H9 (cell line): ENCODE results near the gene MRPS26. TPM values are rescaled to one million over a fixed set of nuclear protein-coding genes. Genes with fewer than 3 reads are reported as not detected.
"Not testable (repeated sequence)": the region's sequence is repeated elsewhere in the genome, so short reads cannot be mapped to it uniquely, and the experiment has no call there.

Experiments
- DNase-seq: peaks from one replicate; pipeline ENCODE4 v3.0.0-alpha.2; 2017
- H2AFZ ChIP-seq: one replicate; pipeline ENCODE4 v1.6.1; 2013; ENCODE audit warnings: mild to moderate bottlenecking, low read length, control low read depth, moderate library complexity
- H2AK5ac ChIP-seq: 2 replicates; pipeline ENCODE4 v1.6.1; 2013; ENCODE audit warnings: low read length, control low read depth, mixed read lengths; ENCODE audit not compliant: insufficient read length
- H2BK120ac ChIP-seq: one replicate; pipeline ENCODE4 v1.6.1; 2013; ENCODE audit warnings: low read depth, mild to moderate bottlenecking, low read length, control low read depth, inconsistent platforms; ENCODE audit not compliant: poor library complexity, severe bottlenecking
- H2BK12ac ChIP-seq: 2 replicates; pipeline ENCODE4 v1.6.1; 2013; ENCODE audit warnings: low read length, control low read depth, mixed read lengths, low read depth; ENCODE audit not compliant: insufficient read length
- H2BK15ac ChIP-seq: 2 replicates; pipeline ENCODE4 v1.6.1; 2013; ENCODE audit warnings: low read depth, low read length, control low read depth
- H2BK20ac ChIP-seq: one replicate; pipeline ENCODE4 v1.6.1; 2013; ENCODE audit warnings: low read depth, mild to moderate bottlenecking, low read length, control low read depth, inconsistent platforms; ENCODE audit not compliant: poor library complexity, severe bottlenecking
- H2BK5ac ChIP-seq: 2 replicates; pipeline ENCODE4 v1.6.1; 2013; ENCODE audit warnings: low read length, control low read depth, mixed read lengths; ENCODE audit not compliant: insufficient read length
- H3K14ac ChIP-seq: 2 replicates; pipeline ENCODE4 v1.6.1; 2013; ENCODE audit warnings: low read length, control low read depth; ENCODE audit not compliant: insufficient read depth
- H3K18ac ChIP-seq: 2 replicates; pipeline ENCODE4 v1.6.1; 2013; ENCODE audit warnings: low read depth, mild to moderate bottlenecking, mixed read lengths, low read length, control low read depth; ENCODE audit not compliant: insufficient read length
- H3K23ac ChIP-seq: 2 replicates; pipeline ENCODE4 v1.6.1; 2013; ENCODE audit warnings: low read length, control low read depth, mixed read lengths, low read depth; ENCODE audit not compliant: insufficient read length
- H3K23me2 ChIP-seq: 2 replicates; pipeline ENCODE4 v1.6.1; 2013; ENCODE audit warnings: low read depth, mild to moderate bottlenecking, mixed read lengths, low read length, control low read depth; ENCODE audit not compliant: insufficient read length, poor library complexity, severe bottlenecking
- H3K27ac ChIP-seq: 2 replicates; pipeline ENCODE4 v1.5.1; 2013; ENCODE audit warnings: low read length, control low read depth, mixed read lengths, low read depth; ENCODE audit not compliant: insufficient read length
- H3K27me3 ChIP-seq: 2 replicates; pipeline ENCODE4 v1.6.1; 2013; ENCODE audit warnings: low read length, control low read depth, inconsistent platforms; ENCODE audit not compliant: insufficient read depth
- H3K4ac ChIP-seq: 2 replicates; pipeline ENCODE4 v1.6.1; 2013; ENCODE audit warnings: low read depth, mild to moderate bottlenecking, control low read depth, inconsistent platforms, low read length, moderate library complexity
- H3K4me1 ChIP-seq: 2 replicates; pipeline ENCODE4 v1.6.1; 2013; ENCODE audit warnings: low read length, control low read depth, inconsistent platforms; ENCODE audit not compliant: insufficient read depth
- H3K4me2 ChIP-seq: 2 replicates; pipeline ENCODE4 v1.6.1; 2013; ENCODE audit warnings: low read length, control low read depth, mixed read lengths; ENCODE audit not compliant: insufficient read length, insufficient read depth
- H3K56ac ChIP-seq: 2 replicates; pipeline ENCODE4 v1.6.1; 2013; ENCODE audit warnings: low read depth, mild to moderate bottlenecking, mixed read lengths, low read length, control low read depth; ENCODE audit not compliant: insufficient read length
- H3K79me1 ChIP-seq: 2 replicates; pipeline ENCODE4 v1.6.1; 2013; ENCODE audit warnings: low read depth, mild to moderate bottlenecking, moderate library complexity, low read length, control low read depth, inconsistent platforms; ENCODE audit not compliant: insufficient read depth, poor library complexity, severe bottlenecking
- H3K79me2 ChIP-seq: 2 replicates; pipeline ENCODE4 v1.6.1; 2013; ENCODE audit warnings: low read length, control low read depth, inconsistent platforms; ENCODE audit not compliant: insufficient read depth
- H3K9ac ChIP-seq: 2 replicates; pipeline ENCODE4 v1.6.1; 2013; ENCODE audit warnings: low read length, control low read depth, mixed read lengths; ENCODE audit not compliant: insufficient read length; ENCODE audit errors: extremely low read depth
- H3K9me3 ChIP-seq: one replicate; pipeline ENCODE4 v1.6.1; 2013; ENCODE audit warnings: low read depth, low read length, inconsistent platforms; ENCODE audit not compliant: control insufficient read depth
- H3T11ph ChIP-seq: one replicate; pipeline ENCODE4 v1.6.1; 2013; ENCODE audit warnings: mild to moderate bottlenecking, low read length, control low read depth, inconsistent platforms
- H4K20me1 ChIP-seq: one replicate; pipeline ENCODE4 v1.6.1; 2013; ENCODE audit not compliant: control insufficient read depth, insufficient read length, insufficient read depth
- H4K5ac ChIP-seq: 2 replicates; pipeline ENCODE4 v1.6.1; 2013; ENCODE audit warnings: low read depth, mild to moderate bottlenecking, mixed read lengths, low read length, control low read depth; ENCODE audit not compliant: insufficient read length
- H4K8ac ChIP-seq: replicated peaks from 2 replicates; pipeline ENCODE4 v1.6.1; 2013; ENCODE audit warnings: low read length, control low read depth, mixed read lengths, low read depth; ENCODE audit not compliant: insufficient read length
- H4K91ac ChIP-seq: 2 replicates; pipeline ENCODE4 v1.6.1; 2013; ENCODE audit warnings: low read depth, mild to moderate bottlenecking, moderate library complexity, mixed read lengths, low read length, control low read depth; ENCODE audit not compliant: insufficient read length
- H3K27ac Mint-ChIP-seq, 3 experiments: 2 replicates in 2 of 3; 3 replicates in 1 of 3; pipeline ENCODE4 v1.8.0; 2020 to 2021; ENCODE audit warnings: mixed read lengths in 3 of 3, mild to moderate bottlenecking in 1 of 3, moderate library complexity in 1 of 3
- H3K27me3 Mint-ChIP-seq: 2 replicates; pipeline ENCODE4 v1.8.0; 2021; ENCODE audit warnings: low read depth, mild to moderate bottlenecking, moderate library complexity, mixed read lengths
- H3K36me3 Mint-ChIP-seq, 3 experiments: 2 replicates in 2 of 3; 3 replicates in 1 of 3; pipeline ENCODE4 v1.8.0; 2020 to 2021; ENCODE audit warnings: low read depth in 3 of 3, mixed read lengths in 3 of 3; ENCODE audit not compliant: insufficient read depth in 1 of 3
- H3K4me1 Mint-ChIP-seq, 2 experiments: 2 replicates each; pipeline ENCODE4 v1.8.0; 2020; ENCODE audit warnings: mixed read lengths in 2 of 2
- H3K4me3 Mint-ChIP-seq, 2 experiments: 2 replicates in 1 of 2; 3 replicates in 1 of 2; pipeline ENCODE4 v1.8.0; 2020 to 2021; ENCODE audit warnings: mild to moderate bottlenecking in 2 of 2, mixed read lengths in 2 of 2, moderate library complexity in 1 of 2
- H3K9me3 Mint-ChIP-seq, 2 experiments: 2 replicates in 1 of 2; 3 replicates in 1 of 2; pipeline ENCODE4 v1.8.0; 2020; ENCODE audit warnings: mild to moderate bottlenecking in 2 of 2, mixed read lengths in 2 of 2, moderate library complexity in 1 of 2
- CTCF ChIP-seq: fragments of 200-600 bp; sonication (generic); conservative IDR thresholded peaks from 3 replicates; pipeline ENCODE4 v1.8.0; 2021; ENCODE audit warnings: antibody characterized with exemption, mild to moderate bottlenecking
- WGBS: extraction: QIAGEN DNeasy Blood & Tissue Kit; methylation state at CpG from one replicate; pipeline ENCODE4 v1.1.7; 2013; ENCODE audit warnings: missing lambda C conversion rate, low lambda C conversion rate, mixed read lengths; ENCODE audit not compliant: insufficient read length; ENCODE audit errors: extremely low coverage; 5-methylcytosine and 5-hydroxymethylcytosine counted together
- total RNA-seq: library from RNA; stranded (reverse); gene quantifications from 2 replicates; pipeline ENCODE4 v1.2.1, GENCODE V29; 2021

Gene MRPS26
- total RNA-seq, 1 experiment from 2014 or later: 97.6 TPM

GRCh38 chr20:3021777-3022176 is 24.1 kb upstream of the MRPS26 start:
- Histone ChIP-seq H2AK5ac (no peak overlapping the region), H2BK5ac (no peak overlapping the region), H3K27ac (no peak overlapping the region), H3K79me1 (no peaks in the 10 kb centered on the region), H3K4me2 (no peak overlapping the region), H2BK15ac (no peak overlapping the region), H3K9ac (no peak overlapping the region), H3K4ac (no peak overlapping the region), H4K5ac (no peak overlapping the region), H4K91ac (no peak overlapping the region), H3K79me2 (no peaks in the 10 kb centered on the region), H2AFZ (no peak overlapping the region), H3K14ac (no peak overlapping the region), H3K27me3 (no peaks in the 10 kb centered on the region; the same call in 1 of the 2 replicates), H3K56ac (no peak overlapping the region), H4K20me1 (no peaks in the 10 kb centered on the region), H3K23me2 (no peaks in the 10 kb centered on the region), H3K23ac (no peak overlapping the region), H4K8ac (no peak overlapping the region), H2BK20ac (no peak overlapping the region), H3K9me3 (peaks cover 7% of the 10 kb centered on the region), H3K4me1 (no peaks in the 10 kb centered on the region), H3K18ac (no peak overlapping the region), H2BK12ac (no peak overlapping the region), H2BK120ac (no peak overlapping the region), H3T11ph (no peak overlapping the region)
- no peak overlapping the region for H3K27ac Mint-ChIP-seq
- H3K36me3 Mint-ChIP-seq: peaks cover 35 to 86% (median 78%) of the 10 kb centered on the region in 3 experiments
- no peak for TF ChIP-seq CTCF
- no CpG with 5 or more reads among the region's 5 CpGs for WGBS
- no peaks in the 10 kb centered on the region for H3K4me1 Mint-ChIP-seq
- H3K4me3 Mint-ChIP-seq: no peak overlapping the region
- H3K9me3 Mint-ChIP-seq: peaks cover 6 to 12% of the 10 kb centered on the region in 2 experiments
- H3K27me3 Mint-ChIP-seq: no peaks in the 10 kb centered on the region
- no peak for DNase-seq

GRCh38 chr20:3022559-3023490 is 23.0 kb upstream of the MRPS26 start:
- H3K9me3 ChIP-seq, H3K9me3 Mint-ChIP-seq, H2BK15ac ChIP-seq, H2BK5ac ChIP-seq, H2BK20ac ChIP-seq, H3K27me3 ChIP-seq, H3K27ac Mint-ChIP-seq, H2AFZ ChIP-seq, H3K27me3 Mint-ChIP-seq, H4K20me1 ChIP-seq, H3T11ph ChIP-seq, H3K4me1 ChIP-seq, H2BK120ac ChIP-seq, H2BK12ac ChIP-seq, H3K27ac ChIP-seq, H2AK5ac ChIP-seq, H3K4me3 Mint-ChIP-seq, H4K91ac ChIP-seq, H3K18ac ChIP-seq, H3K56ac ChIP-seq, H4K5ac ChIP-seq, DNase-seq, H3K23me2 ChIP-seq, H3K4ac ChIP-seq, H3K9ac ChIP-seq, H3K4me2 ChIP-seq, H3K79me1 ChIP-seq, H4K8ac ChIP-seq, H3K14ac ChIP-seq, H3K23ac ChIP-seq, H3K79me2 ChIP-seq, H3K4me1 Mint-ChIP-seq: not testable (repeated sequence)
- H3K36me3 Mint-ChIP-seq: peaks cover 32 to 86% (median 78%) of the 10 kb centered on the region in 3 experiments
- no CpG with 5 or more reads among the region's 20 CpGs for WGBS
